ENCODE measurements around the gene SMR3A.

The SMR3A gene

GRCh38 chr4:70360460-70360859 lies at the start of gene SMR3A:
TSS of gene SMR3A (plus strand) at chr4:70360760. CDS start at chr4:70362116, 1,356 bp downstream.
- DNase-seq (ENCODE audit: low spot score) = no peak

- no peak for DNase-seq (ENCODE audit: low spot score)
These were observed 46.8 kb upstream of the SMR3A start for GRCh38 chr4:70313736-70314135.

- DNase-seq (ENCODE audit: low spot score) = no peak
These were observed 44.6 kb upstream of the SMR3A start for GRCh38 chr4:70315928-70316327.

GRCh38 chr4:70326052-70326451 lies 34.5 kb upstream of the SMR3A start:
- DNase-seq (ENCODE audit: low spot score) = no peak

- DNase-seq (ENCODE audit: low spot score) = no peak
These were observed 25.9 kb upstream of the SMR3A start, which contains the start of gene CABS1 for GRCh38 chr4:70334681-70335080. TSS of gene CABS1 (plus strand) at chr4:70334981. CDS start at chr4:70335040, 59 bp downstream.

- DNase-seq (ENCODE audit: low spot score) = no peak
These were observed 24.5 kb upstream of the SMR3A start for GRCh38 chr4:70336043-70336442.

- DNase-seq (ENCODE audit: low spot score) = no peak
These were observed 22.6 kb upstream of the SMR3A start for GRCh38 chr4:70337886-70338420.

GRCh38 chr4:70356185-70356584 lies 4.4 kb upstream of the SMR3A start:
- no peak for DNase-seq (ENCODE audit: low spot score)

- no peak for DNase-seq (ENCODE audit: low spot score)
These were observed 1.4 kb upstream of the SMR3A start for GRCh38 chr4:70359115-70359661.

- DNase-seq (ENCODE audit: low spot score) = no peak
These were observed 3.4 kb downstream of the SMR3A start for GRCh38 chr4:70364002-70364401.

GRCh38 chr4:70365479-70365878 lies 4.9 kb downstream of the SMR3A start:
- peak; percentile 25 for DNase-seq (ENCODE audit: low spot score)

- no peak for DNase-seq (ENCODE audit: low spot score)
These were observed 7.3 kb downstream of the SMR3A start for GRCh38 chr4:70367813-70368212.

GRCh38 chr4:70371987-70372386 lies 11.4 kb downstream of the SMR3A start:
- no peak for DNase-seq (ENCODE audit: low spot score)

GRCh38 chr4:70372760-70373159 lies 12.2 kb downstream of the SMR3A start:
- no peak for DNase-seq (ENCODE audit: low spot score)

GRCh38 chr4:70380578-70380977 lies 20.0 kb downstream of the SMR3A start:
- no peak for DNase-seq (ENCODE audit: low spot score)

GRCh38 chr4:70382691-70383181 lies 22.2 kb downstream of the SMR3A start, which contains the start of gene SMR3B:
TSS of gene SMR3B (plus strand) at chr4:70383131. CDS start at chr4:70384511, 1,380 bp downstream.
- no peak for DNase-seq (ENCODE audit: low spot score)

GRCh38 chr4:70392057-70392776 lies 31.7 kb downstream of the SMR3A start:
- DNase-seq (ENCODE audit: low spot score) = no peak

GRCh38 chr4:70397580-70397979 lies 37.0 kb downstream of the SMR3A start, which contains the start of gene OPRPN:
TSS of gene OPRPN (plus strand) at chr4:70397940. CDS start at chr4:70399286, 1,346 bp downstream.
- no peak for DNase-seq (ENCODE audit: low spot score)

GRCh38 chr4:70399319-70399718 lies 38.8 kb downstream of the SMR3A start:
- DNase-seq (ENCODE audit: low spot score) = no peak

- no peak for DNase-seq (ENCODE audit: low spot score)
These were observed 42.2 kb downstream of the SMR3A start for GRCh38 chr4:70402762-70403161.

- DNase-seq (ENCODE audit: low spot score) = no peak
These were observed 45.2 kb downstream of the SMR3A start for GRCh38 chr4:70405765-70406164.
